BLaER1 (cell line): ENCODE results near the gene MANF.

Experiments used
- H3K27ac ChIP-seq: shearing (Covaris generic); formaldehyde crosslinking; 2 replicates; pipeline ENCODE4 v1.8.1; 2022
- H3K27me3 ChIP-seq: shearing (Covaris generic); formaldehyde crosslinking; 2 replicates; pipeline ENCODE4 v1.8.1; 2022
- H3K36me3 ChIP-seq: shearing (Covaris generic); formaldehyde crosslinking; 2 replicates; pipeline ENCODE4 v1.8.1; 2022
- H3K4me1 ChIP-seq: shearing (Covaris generic); formaldehyde crosslinking; 2 replicates; pipeline ENCODE4 v1.8.1; 2022
- H3K4me2 ChIP-seq: shearing (Covaris generic); formaldehyde crosslinking; 2 replicates; pipeline ENCODE4 v1.8.1; 2022
- H3K4me3 ChIP-seq: shearing (Covaris generic); formaldehyde crosslinking; 2 replicates; pipeline ENCODE4 v1.8.1; 2022
- H3K9ac ChIP-seq: shearing (Covaris generic); formaldehyde crosslinking; 2 replicates; pipeline ENCODE4 v1.8.1; 2022
- H3K9me3 ChIP-seq: shearing (Covaris generic); formaldehyde crosslinking; 2 replicates; pipeline ENCODE4 v1.8.1; 2022
- H4K20me1 ChIP-seq: shearing (Covaris generic); formaldehyde crosslinking; 2 replicates; pipeline ENCODE4 v1.8.1; 2022
- Cebpa-rat ChIP-seq: shearing (Covaris generic); IDR thresholded peaks from 2 replicates; pipeline ENCODE4 v1.8.1; 2022

The MANF gene

DNA sequence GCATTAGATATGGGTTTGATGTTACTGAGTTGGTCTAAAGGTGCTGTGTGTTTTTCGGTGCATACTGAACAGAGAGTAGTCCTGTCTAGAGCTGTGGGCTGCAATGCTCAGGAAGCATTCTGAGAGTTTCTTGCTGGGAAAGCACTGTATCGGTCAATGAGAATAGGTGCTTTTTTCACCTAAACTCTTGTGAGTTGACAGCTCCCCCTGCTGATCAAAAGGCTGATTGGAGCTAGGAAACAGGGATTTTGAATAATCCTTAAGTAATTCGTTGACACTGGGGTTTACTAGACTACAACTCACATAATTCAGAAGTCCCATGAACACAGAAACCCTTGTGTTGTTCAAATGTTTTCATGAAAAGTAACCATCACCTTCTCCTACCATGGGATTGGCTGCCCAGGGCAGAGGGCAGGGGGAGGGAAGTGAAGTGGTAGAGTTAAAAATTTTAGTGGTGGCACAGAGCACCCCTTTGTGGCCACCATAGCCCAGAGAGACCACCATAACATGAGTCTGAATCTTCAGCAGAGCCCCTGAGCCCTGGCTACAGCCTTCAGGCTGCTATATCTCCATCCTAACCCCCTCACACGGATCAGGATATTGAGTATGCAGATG, 13.0 kb upstream of the MANF start:
- H3K27ac ChIP-seq = no peak overlapping the region
- no peaks in the 10 kb centered on the region for H3K9me3 ChIP-seq
- no peaks in the 10 kb centered on the region for H4K20me1 ChIP-seq
- no peaks in the 10 kb centered on the region for H3K27me3 ChIP-seq
- no peaks in the 10 kb centered on the region for H3K36me3 ChIP-seq
- no peak overlapping the region for H3K9ac ChIP-seq
- H3K4me2 ChIP-seq = no peak overlapping the region
- H3K4me3 ChIP-seq = no peak overlapping the region
- TF ChIP-seq Cebpa-rat = no peak
- no peaks in the 10 kb centered on the region for H3K4me1 ChIP-seq

DNA sequence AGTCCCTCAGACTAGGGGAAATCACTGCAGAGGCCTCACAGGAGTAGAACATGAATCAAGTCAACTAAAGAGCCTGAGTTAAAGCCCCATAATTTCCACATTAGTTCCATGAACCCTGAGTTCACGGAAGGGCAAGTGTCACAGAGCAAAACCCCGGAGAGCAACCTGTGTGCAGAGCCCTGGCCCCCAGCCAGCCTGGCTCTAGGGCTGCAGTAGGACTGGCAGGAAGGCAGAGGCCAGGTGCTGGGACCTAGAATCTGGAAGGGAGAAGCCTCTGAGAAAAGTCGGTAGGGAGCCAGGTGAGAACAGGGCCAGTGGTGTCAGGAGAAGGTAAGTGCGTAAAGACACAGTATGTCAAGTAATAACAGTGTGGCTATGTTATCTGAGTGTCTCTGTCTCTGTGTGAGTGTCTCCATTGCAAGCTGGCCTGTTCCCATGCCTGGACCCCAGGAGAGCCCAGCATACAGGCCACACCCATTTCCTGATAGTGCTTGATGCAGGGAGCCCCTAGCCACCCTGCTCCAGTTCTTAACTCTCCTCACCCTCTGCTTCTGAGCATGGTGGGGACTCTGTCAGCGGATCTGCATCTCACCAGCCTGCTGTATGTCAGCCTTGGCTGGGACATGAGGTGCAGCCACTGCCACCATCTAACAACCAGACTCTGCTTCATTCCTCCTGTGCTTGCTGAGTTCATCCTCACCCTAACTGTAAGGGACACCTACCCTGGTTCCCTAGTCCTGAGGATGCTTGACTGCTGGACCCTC, 11.3 kb upstream of the MANF start:
- Histone ChIP-seq H4K20me1 (no peaks in the 10 kb centered on the region), H3K27ac (no peak overlapping the region), H3K27me3 (no peaks in the 10 kb centered on the region), H3K4me3 (no peak overlapping the region), H3K9me3 (no peaks in the 10 kb centered on the region), H3K36me3 (no peaks in the 10 kb centered on the region), H3K9ac (no peak overlapping the region), H3K4me2 (no peak overlapping the region), H3K4me1 (peaks cover 10% of the 10 kb centered on the region)
- TF ChIP-seq Cebpa-rat = no peak

DNA sequence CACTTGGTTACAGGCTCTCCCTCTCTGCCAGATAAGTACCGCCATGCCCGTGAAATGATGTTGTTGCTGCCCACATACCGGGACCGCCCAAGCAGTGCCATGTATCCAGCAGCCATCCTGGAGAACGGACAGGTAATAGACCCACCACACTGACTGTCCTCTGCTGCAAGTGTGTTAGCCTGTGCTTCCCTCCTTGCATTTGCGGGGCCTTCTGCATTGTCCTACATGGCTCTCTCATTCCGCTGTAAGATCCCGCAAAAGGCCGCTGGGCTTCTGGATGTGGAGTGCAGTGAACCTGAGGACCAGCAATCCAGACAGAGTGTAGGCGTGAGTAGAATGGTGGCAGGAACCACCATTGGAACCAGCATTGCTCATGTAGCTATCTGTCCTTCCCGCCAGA, 10.6 kb upstream of the MANF start:
- Histone ChIP-seq H3K27ac (no peak overlapping the region), H3K9ac (no peak overlapping the region), H3K27me3 (no peaks in the 10 kb centered on the region), H4K20me1 (no peaks in the 10 kb centered on the region), H3K4me3 (no peak overlapping the region), H3K4me2 (no peak overlapping the region), H3K9me3 (no peaks in the 10 kb centered on the region), H3K4me1 (peaks cover 16% of the 10 kb centered on the region), H3K36me3 (no peaks in the 10 kb centered on the region)
- no peak for TF ChIP-seq Cebpa-rat

DNA sequence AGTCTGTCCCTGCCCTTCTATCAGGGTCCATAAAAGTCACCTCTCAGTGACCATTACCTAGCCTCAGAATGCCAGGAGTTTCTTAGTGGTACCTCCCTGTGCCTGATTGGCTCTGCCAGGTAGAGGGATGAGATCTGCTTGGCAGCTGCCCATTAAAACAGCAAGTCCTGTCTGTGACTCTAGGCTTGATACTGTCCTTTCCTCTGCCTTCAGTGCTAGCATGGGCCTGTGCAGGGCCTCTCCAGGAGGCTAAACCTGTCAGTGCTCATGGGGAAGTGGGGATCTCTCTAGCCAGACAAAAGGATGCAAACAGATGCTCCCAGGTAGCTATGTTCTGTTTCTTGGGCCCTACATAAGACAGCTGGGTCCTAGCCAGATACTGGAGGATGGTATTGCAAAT, 10.0 kb upstream of the MANF start:
- H3K36me3 ChIP-seq = no peaks in the 10 kb centered on the region
- no peak overlapping the region for H3K27ac ChIP-seq
- peaks cover 23% of the 10 kb centered on the region for H3K4me1 ChIP-seq
- H3K4me3 ChIP-seq = no peak overlapping the region
- H3K9ac ChIP-seq = no peak overlapping the region
- H4K20me1 ChIP-seq = no peaks in the 10 kb centered on the region
- H3K27me3 ChIP-seq = no peaks in the 10 kb centered on the region
- H3K9me3 ChIP-seq = no peaks in the 10 kb centered on the region
- no peak overlapping the region for H3K4me2 ChIP-seq
- no peak for TF ChIP-seq Cebpa-rat

DNA sequence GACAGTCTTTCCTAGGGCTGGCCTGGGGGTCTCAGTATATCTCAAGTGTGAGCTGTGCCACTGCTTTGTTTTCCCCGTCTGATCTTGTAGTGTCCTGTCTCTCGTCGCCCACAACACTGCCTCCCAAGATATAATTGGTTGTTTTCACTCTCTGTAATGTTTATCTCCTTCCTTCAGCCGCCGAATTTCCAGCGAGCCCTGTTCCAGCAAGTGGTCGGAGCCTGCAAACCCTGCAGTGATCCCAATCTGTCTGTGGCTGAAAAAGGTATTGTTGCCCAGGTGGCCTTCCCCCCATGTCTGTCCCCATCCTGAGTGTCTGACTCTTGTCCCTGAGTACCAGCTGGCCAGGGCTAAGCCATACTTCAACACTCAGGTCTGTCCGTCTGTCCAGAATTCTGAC, 9.5 kb upstream of the MANF start:
- no peak overlapping the region for H3K9ac ChIP-seq
- H3K4me2 ChIP-seq = no peak overlapping the region
- H3K36me3 ChIP-seq = no peaks in the 10 kb centered on the region
- H3K4me3 ChIP-seq = no peak overlapping the region
- H3K4me1 ChIP-seq = peaks cover 27% of the 10 kb centered on the region
- no peak overlapping the region for H3K27ac ChIP-seq
- TF ChIP-seq Cebpa-rat = no peak
- no peaks in the 10 kb centered on the region for H4K20me1 ChIP-seq
- no peaks in the 10 kb centered on the region for H3K9me3 ChIP-seq
- H3K27me3 ChIP-seq = no peaks in the 10 kb centered on the region

DNA sequence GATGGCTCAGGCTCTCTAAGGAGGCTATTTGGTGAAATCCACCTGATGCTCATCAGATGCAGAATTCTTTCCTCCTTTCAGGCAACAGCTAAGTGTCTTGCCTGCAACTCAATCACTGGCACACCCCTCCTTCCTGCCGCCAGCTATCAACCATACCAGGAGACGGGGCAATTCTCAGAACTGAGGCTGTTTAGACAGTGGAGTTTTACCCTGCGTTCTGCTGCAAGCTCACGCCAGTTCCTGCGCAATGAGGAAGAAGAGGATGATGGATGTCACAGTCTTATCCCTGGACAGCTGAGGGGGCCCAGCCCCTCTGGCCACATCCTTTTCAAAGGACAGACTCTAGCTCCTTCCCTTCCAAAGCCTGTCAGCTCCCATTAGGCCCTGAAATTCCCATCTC, 7.0 kb upstream of the MANF start:
- Histone ChIP-seq H3K27me3 (no peaks in the 10 kb centered on the region), H3K27ac (peak overlapping the region; percentile 80), H3K4me3 (no peak overlapping the region), H4K20me1 (no peaks in the 10 kb centered on the region), H3K9me3 (no peaks in the 10 kb centered on the region), H3K4me2 (peak overlapping the region; percentile 84), H3K9ac (0 out of 2 replicates have a peak overlapping the region, but pooled peaks have one; percentile 47), H3K36me3 (no peaks in the 10 kb centered on the region), H3K4me1 (peaks cover 43% of the 10 kb centered on the region)
- no peak for TF ChIP-seq Cebpa-rat

DNA sequence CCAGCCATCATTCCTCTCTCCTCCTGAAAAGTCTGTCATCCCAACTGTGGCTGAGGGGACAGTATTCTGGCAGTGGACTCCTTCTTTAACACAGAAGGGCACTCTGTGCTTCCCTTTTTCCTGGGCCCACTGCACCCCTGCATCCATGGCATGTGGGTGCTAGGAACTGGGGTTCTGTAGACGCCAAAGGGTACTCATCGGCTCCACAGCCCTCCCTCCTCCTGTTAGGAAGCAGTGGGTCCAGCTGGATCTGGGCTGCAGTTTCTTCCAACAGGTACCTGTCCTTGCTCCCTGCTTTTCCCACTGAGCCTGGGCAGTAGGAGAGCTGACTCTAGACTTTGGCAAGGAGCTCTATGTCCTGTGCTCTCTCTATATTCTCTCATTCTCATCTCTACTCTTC, 6.4 kb upstream of the MANF start:
- Histone ChIP-seq H3K4me2 (peak overlapping the region; percentile 84), H4K20me1 (no peaks in the 10 kb centered on the region), H3K9me3 (no peaks in the 10 kb centered on the region), H3K27me3 (no peaks in the 10 kb centered on the region), H3K36me3 (no peaks in the 10 kb centered on the region), H3K4me1 (peaks cover 49% of the 10 kb centered on the region), H3K27ac (peak overlapping the region; percentile 80), H3K4me3 (no peak overlapping the region), H3K9ac (peak overlapping the region; percentile 47; the same call in 1 of the 2 replicates)
- TF ChIP-seq Cebpa-rat = no peak

DNA sequence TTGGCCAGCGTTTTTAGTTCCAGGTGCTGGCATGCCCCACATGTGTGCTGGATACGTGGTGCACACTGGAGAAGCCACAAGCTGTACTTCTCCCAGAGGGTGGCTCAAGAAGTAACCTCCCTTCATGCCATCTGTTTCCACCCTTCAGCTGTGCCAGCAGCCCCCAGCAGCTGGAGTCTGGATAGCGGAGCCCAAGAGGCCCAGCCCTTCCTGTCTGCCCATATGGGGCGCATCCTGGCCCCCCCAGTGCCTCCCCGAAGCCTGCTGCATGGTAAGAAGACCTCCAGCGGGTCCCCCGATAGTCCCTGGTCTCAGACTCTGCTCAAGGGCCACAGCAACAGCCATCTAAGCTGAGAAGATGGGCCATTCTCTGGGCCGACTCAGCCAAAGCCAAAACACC, 5.8 kb upstream of the MANF start:
- Histone ChIP-seq H3K27me3 (no peaks in the 10 kb centered on the region), H3K36me3 (no peaks in the 10 kb centered on the region), H3K9ac (peak overlapping the region; percentile 65), H3K9me3 (no peaks in the 10 kb centered on the region), H4K20me1 (no peaks in the 10 kb centered on the region), H3K27ac (peak overlapping the region; percentile 80), H3K4me1 (peaks cover 54% of the 10 kb centered on the region), H3K4me2 (peak overlapping the region; percentile 84), H3K4me3 (no peak overlapping the region; the same call in 1 of the 2 replicates)
- TF ChIP-seq Cebpa-rat = no peak

DNA sequence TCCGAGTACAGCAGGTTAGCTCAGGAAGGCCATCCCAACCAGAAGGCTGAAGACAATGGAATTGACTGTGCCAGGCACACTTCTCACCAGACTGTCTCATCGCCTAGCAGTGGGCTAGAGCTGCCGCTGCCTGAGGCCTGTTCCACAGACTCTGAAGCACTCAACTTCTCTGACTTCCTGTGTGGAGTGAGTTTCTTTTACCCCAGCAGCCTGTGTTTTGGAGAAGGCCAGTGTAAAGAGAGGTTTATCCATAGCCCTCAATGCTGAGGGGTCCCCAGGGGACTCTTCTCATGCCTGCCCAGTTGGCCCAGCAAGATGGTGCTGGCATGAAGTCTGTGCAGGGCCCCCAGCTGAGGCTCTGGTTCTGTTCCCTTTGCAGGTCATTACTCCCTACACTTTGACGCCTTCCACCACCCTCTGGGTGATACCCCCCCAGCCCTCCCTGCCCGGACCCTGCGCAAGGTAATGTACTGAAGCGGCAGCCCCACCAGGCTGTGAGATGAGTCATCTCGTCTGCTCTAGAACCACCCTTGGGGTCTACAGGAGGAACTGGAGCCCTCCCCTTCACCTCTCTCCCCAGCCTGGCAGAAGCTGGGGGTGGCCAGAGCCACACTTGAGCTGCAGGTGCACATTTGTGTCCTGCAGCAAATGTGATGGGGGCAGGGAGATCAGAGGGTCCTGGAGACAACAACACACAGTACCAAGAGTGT, 5.2 kb upstream of the MANF start:
- no peak overlapping the region; the same call in 1 of the 2 replicates for H3K4me3 ChIP-seq
- no peak for TF ChIP-seq Cebpa-rat
- H3K36me3 ChIP-seq = no peaks in the 10 kb centered on the region
- peak overlapping the region; percentile 84 for H3K4me2 ChIP-seq
- H3K9me3 ChIP-seq = no peaks in the 10 kb centered on the region
- H3K4me1 ChIP-seq = peaks cover 54% of the 10 kb centered on the region
- H3K27me3 ChIP-seq = no peaks in the 10 kb centered on the region
- H3K9ac ChIP-seq = peak overlapping the region; percentile 65
- peak overlapping the region; percentile 80 for H3K27ac ChIP-seq
- no peaks in the 10 kb centered on the region for H4K20me1 ChIP-seq
